OCI-LY7 (cell line): ENCODE data around the gene DLGAP1.

Experiments used
- CTCF ChIP-seq: fragments of 200-600 bp; sonication (generic); conservative IDR thresholded peaks from 2 replicates; pipeline ENCODE4 v1.5.1; 2014; ENCODE audit warnings: mild to moderate bottlenecking, antibody characterized with exemption, low read length, moderate library complexity, mixed read lengths
- EZH2phosphoT487 ChIP-seq: fragments of 200-600 bp; sonication (generic); IDR thresholded peaks from 2 replicates; pipeline ENCODE4 v1.6.1; 2018; ENCODE audit warnings: low read depth, borderline replicate concordance, mild to moderate bottlenecking, mixed run types, antibody characterized with exemption, low read length, moderate library complexity, mixed read lengths

- no peak for TF ChIP-seq EZH2phosphoT487
- TF ChIP-seq CTCF: no peak
Measured at GRCh38 chr18:3649633-3650426, 805.3 kb downstream of the DLGAP1 start.
